ENCODE results near the gene BCAN. TPM values are rescaled to one million over a fixed set of nuclear protein-coding genes. Genes with fewer than 3 reads are reported as not detected.

The BCAN gene
- total RNA-seq, 5 donors from 2014 or later (not counting 1 experiment from before 2014, with no cell fraction given): not detected

GRCh38 chr1:156648496-156648895 is 6.6 kb downstream of the BCAN start:
- DNase-seq (no peak), ATAC-seq (replicated peaks in 1 of 4) (no peak)
- Histone ChIP-seq H3K27me3 (replicated peaks in 1 of 2; ENCODE audit: control insufficient read depth in 2 of 2, extremely low read depth in 1 of 2, insufficient read depth in 2 of 2, low read length in 1 of 2) (peaks cover 11 to 94% of the 10 kb centered on the region in 2 experiments), H3K9me3 (no peaks in the 10 kb centered on the region), H3K4me3 (ENCODE audit: control insufficient read depth in 1 of 2, extremely low read depth in 1 of 2, low read length in 1 of 2) (no peak overlapping the region), H3K36me3 (ENCODE audit: control insufficient read depth in 2 of 2, extremely low read depth in 1 of 2, insufficient read depth in 1 of 2, low read length in 1 of 2) (no peaks in the 10 kb centered on the region), H3K27ac (ENCODE audit: low read length) (no peak overlapping the region), H3K4me1 (ENCODE audit: control insufficient read depth in 1 of 2, extremely low read depth in 1 of 2, insufficient read depth in 2 of 2, low read length in 2 of 2) (peaks cover 0 to 8% of the 10 kb centered on the region in 2 experiments)
- no peaks in the 10 kb centered on the region for H3K36me3 Mint-ChIP-seq
- H3K27me3 Mint-ChIP-seq: peaks cover 71 to 88% of the 10 kb centered on the region in 2 donors
- H3K9me3 Mint-ChIP-seq: no peaks in the 10 kb centered on the region
- H3K4me3 Mint-ChIP-seq: no peak overlapping the region
- ChIA-PET POLR2A (no interaction called here), CTCF (interaction anchor here (0.8 to 1.5 kb wide), 3 partner anchors 9 to 21 kb away, joined by 3 to 5 read pairs (median 3); no protein-coding TSS in a partner anchor)
- H3K27ac Mint-ChIP-seq: no peak overlapping the region
- 83% methylated on average over 7 of the region's 10 CpGs for WGBS (ENCODE audit: insufficient coverage)
- H3K4me1 Mint-ChIP-seq: peaks cover 4 to 12% (median 11%) of the 10 kb centered on the region in 3 donors

GRCh38 chr1:156648951-156649350 is 7.0 kb downstream of the BCAN start:
- Histone ChIP-seq H3K4me1 (ENCODE audit: control insufficient read depth in 1 of 2, extremely low read depth in 1 of 2, insufficient read depth in 2 of 2, low read length in 2 of 2) (peaks cover 0 to 3% of the 10 kb centered on the region in 2 experiments), H3K27me3 (replicated peaks in 1 of 2; ENCODE audit: control insufficient read depth in 2 of 2, extremely low read depth in 1 of 2, insufficient read depth in 2 of 2, low read length in 1 of 2) (peaks cover 11 to 94% of the 10 kb centered on the region in 2 experiments), H3K27ac (ENCODE audit: low read length) (no peak overlapping the region), H3K4me3 (ENCODE audit: control insufficient read depth in 1 of 2, extremely low read depth in 1 of 2, low read length in 1 of 2) (no peak overlapping the region), H3K9me3 (no peaks in the 10 kb centered on the region), H3K36me3 (ENCODE audit: control insufficient read depth in 2 of 2, extremely low read depth in 1 of 2, insufficient read depth in 1 of 2, low read length in 1 of 2) (no peaks in the 10 kb centered on the region)
- 10% methylated on average over 1 of the region's 2 CpGs for WGBS (ENCODE audit: insufficient coverage)
- CTCF ChIA-PET: interaction anchor here (0.6 to 1.5 kb wide), 5 partner anchors 9 to 38 kb away, joined by 3 to 6 read pairs (median 3); no protein-coding TSS in a partner anchor
- peaks cover 72 to 88% of the 10 kb centered on the region in 2 donors for H3K27me3 Mint-ChIP-seq
- H3K4me1 Mint-ChIP-seq: peaks cover 0 to 7% (median 6%) of the 10 kb centered on the region in 3 donors
- no peaks in the 10 kb centered on the region for H3K9me3 Mint-ChIP-seq
- H3K36me3 Mint-ChIP-seq: no peaks in the 10 kb centered on the region
- POLR2A ChIA-PET: no interaction called here
- DNase-seq (no peak), ATAC-seq (replicated peaks in 1 of 4) (no peak)
- no peak overlapping the region for H3K27ac Mint-ChIP-seq
- H3K4me3 Mint-ChIP-seq: no peak overlapping the region

GRCh38 chr1:156652131-156652991 is 10.4 kb downstream of the BCAN start:
- POLR2A ChIA-PET: no interaction called here
- no peak for ATAC-seq (replicated peaks in 1 of 4)
- no peak for DNase-seq

GRCh38 chr1:156652992-156653355 is 11.1 kb downstream of the BCAN start:
- H3K4me1 ChIP-seq (ENCODE audit: control insufficient read depth in 1 of 2, extremely low read depth in 1 of 2, insufficient read depth in 2 of 2, low read length in 2 of 2): peaks cover 7 to 17% of the 10 kb centered on the region in 2 experiments
- DNase-seq (no peak), ATAC-seq (replicated peaks in 1 of 4) (no peak)
- no peaks in the 10 kb centered on the region for H3K9me3 Mint-ChIP-seq
- H3K4me3 Mint-ChIP-seq: no peak overlapping the region
- ChIA-PET CTCF (interaction anchor here in 1 of 2 donors (0.6 kb wide), 1 partner anchor 267 kb away, joined by 9 read pairs; no protein-coding TSS in a partner anchor), POLR2A (no interaction called here)
- H3K4me1 Mint-ChIP-seq: peaks cover 15 to 18% (median 16%) of the 10 kb centered on the region in 3 donors
- no peak overlapping the region for H3K4me3 ChIP-seq (ENCODE audit: control insufficient read depth in 1 of 2, extremely low read depth in 1 of 2, low read length in 1 of 2)
- H3K27me3 Mint-ChIP-seq: peaks cover 78 to 87% of the 10 kb centered on the region in 2 donors
- H3K27ac Mint-ChIP-seq: peak overlapping the region in 1 of 2 donors; percentile 41
- WGBS (ENCODE audit: insufficient coverage): 70% methylated on average over 7 of the region's 9 CpGs
- peaks cover 8 to 95% of the 10 kb centered on the region in 2 experiments for H3K27me3 ChIP-seq (replicated peaks in 1 of 2; ENCODE audit: control insufficient read depth in 2 of 2, extremely low read depth in 1 of 2, insufficient read depth in 2 of 2, low read length in 1 of 2)
- no peak overlapping the region for H3K27ac ChIP-seq (ENCODE audit: low read length)
- H3K36me3 ChIP-seq (ENCODE audit: control insufficient read depth in 2 of 2, extremely low read depth in 1 of 2, insufficient read depth in 1 of 2, low read length in 1 of 2): no peaks in the 10 kb centered on the region
- H3K36me3 Mint-ChIP-seq: no peaks in the 10 kb centered on the region
- no peaks in the 10 kb centered on the region for H3K9me3 ChIP-seq

More at GRCh38 chr1:156652131-156652991, 10.4 kb downstream of the BCAN start:
- H3K4me1 ChIP-seq (ENCODE audit: control insufficient read depth in 1 of 2, extremely low read depth in 1 of 2, insufficient read depth in 2 of 2, low read length in 2 of 2): peaks cover 7 to 11% of the 10 kb centered on the region in 2 experiments
- H3K36me3 ChIP-seq (ENCODE audit: control insufficient read depth in 2 of 2, extremely low read depth in 1 of 2, insufficient read depth in 1 of 2, low read length in 1 of 2): no peaks in the 10 kb centered on the region
- Mint-ChIP-seq H3K27ac (peak overlapping the region in 1 of 2 donors; percentile 41), H3K4me3 (no peak overlapping the region), H3K27me3 (peaks cover 82 to 91% of the 10 kb centered on the region in 2 donors), H3K36me3 (no peaks in the 10 kb centered on the region), H3K9me3 (no peaks in the 10 kb centered on the region), H3K4me1 (peaks cover 9 to 12% (median 10%) of the 10 kb centered on the region in 3 donors)
- 53% methylated on average over 13 of the region's 16 CpGs for WGBS (ENCODE audit: insufficient coverage)
- H3K9me3 ChIP-seq: no peaks in the 10 kb centered on the region
- peaks cover 8 to 95% of the 10 kb centered on the region in 2 experiments for H3K27me3 ChIP-seq (replicated peaks in 1 of 2; ENCODE audit: control insufficient read depth in 2 of 2, extremely low read depth in 1 of 2, insufficient read depth in 2 of 2, low read length in 1 of 2)
- H3K27ac ChIP-seq (ENCODE audit: low read length): no peak overlapping the region
- H3K4me3 ChIP-seq (ENCODE audit: control insufficient read depth in 1 of 2, extremely low read depth in 1 of 2, low read length in 1 of 2): no peak overlapping the region
- CTCF ChIA-PET: interaction anchor here in 1 of 2 donors (0.6 kb wide), 1 partner anchor 267 kb away, joined by 9 read pairs; no protein-coding TSS in a partner anchor

- H3K36me3 ChIP-seq (ENCODE audit: control insufficient read depth in 2 of 2, extremely low read depth in 1 of 2, insufficient read depth in 1 of 2, low read length in 1 of 2): no peaks in the 10 kb centered on the region
- ChIA-PET POLR2A (no interaction called here), CTCF (no interaction called here)
- DNase-seq (no peak), ATAC-seq (replicated peaks in 1 of 4) (no peak)
- no peaks in the 10 kb centered on the region for H3K9me3 ChIP-seq
- peaks cover 9 to 33% of the 10 kb centered on the region in 2 experiments for H3K4me1 ChIP-seq (ENCODE audit: control insufficient read depth in 1 of 2, extremely low read depth in 1 of 2, insufficient read depth in 2 of 2, low read length in 2 of 2)
- Mint-ChIP-seq H3K36me3 (no peaks in the 10 kb centered on the region), H3K4me3 (no peak overlapping the region), H3K4me1 (peaks cover 22 to 33% (median 25%) of the 10 kb centered on the region in 3 donors), H3K27me3 (peaks cover 64 to 74% of the 10 kb centered on the region in 2 donors), H3K27ac (peak overlapping the region in 1 of 2 donors; percentile 60), H3K9me3 (no peaks in the 10 kb centered on the region)
- no peak overlapping the region for H3K4me3 ChIP-seq (ENCODE audit: control insufficient read depth in 1 of 2, extremely low read depth in 1 of 2, low read length in 1 of 2)
- no peak overlapping the region for H3K27ac ChIP-seq (ENCODE audit: low read length)
- WGBS (ENCODE audit: insufficient coverage): no CpG with 5 or more reads among the region's 1 CpG
- peaks cover 6 to 92% of the 10 kb centered on the region in 2 experiments for H3K27me3 ChIP-seq (replicated peaks in 1 of 2; ENCODE audit: control insufficient read depth in 2 of 2, extremely low read depth in 1 of 2, insufficient read depth in 2 of 2, low read length in 1 of 2)
These were observed 12.8 kb downstream of the BCAN start for GRCh38 chr1:156654700-156655099.

GRCh38 chr1:156655151-156655903 is 13.4 kb downstream of the BCAN start:
- H3K36me3 ChIP-seq (ENCODE audit: control insufficient read depth in 2 of 2, extremely low read depth in 1 of 2, insufficient read depth in 1 of 2, low read length in 1 of 2): no peaks in the 10 kb centered on the region
- Mint-ChIP-seq H3K4me1 (peaks cover 28 to 40% (median 31%) of the 10 kb centered on the region in 3 donors), H3K27me3 (peaks cover 62 to 69% of the 10 kb centered on the region in 2 donors), H3K9me3 (no peaks in the 10 kb centered on the region), H3K27ac (peak overlapping the region in 1 of 2 donors; percentile 41), H3K36me3 (no peaks in the 10 kb centered on the region), H3K4me3 (peak overlapping the region in 2 of 3 donors; percentile 17 to 85)
- ChIA-PET CTCF (interaction anchor here in 1 of 2 donors (0.5 to 1.8 kb wide), 3 partner anchors 29 to 48 kb away, joined by 3 to 4 read pairs (median 3); no protein-coding TSS in a partner anchor), POLR2A (no interaction called here)
- H3K27me3 ChIP-seq (replicated peaks in 1 of 2; ENCODE audit: control insufficient read depth in 2 of 2, extremely low read depth in 1 of 2, insufficient read depth in 2 of 2, low read length in 1 of 2): peaks cover 4 to 87% of the 10 kb centered on the region in 2 experiments
- no peak overlapping the region for H3K4me3 ChIP-seq (ENCODE audit: control insufficient read depth in 1 of 2, extremely low read depth in 1 of 2, low read length in 1 of 2)
- 50% methylated on average over 2 of the region's 2 CpGs for WGBS (ENCODE audit: insufficient coverage)
- H3K9me3 ChIP-seq: no peaks in the 10 kb centered on the region
- H3K4me1 ChIP-seq (ENCODE audit: control insufficient read depth in 1 of 2, extremely low read depth in 1 of 2, insufficient read depth in 2 of 2, low read length in 2 of 2): peaks cover 11 to 39% of the 10 kb centered on the region in 2 experiments
- DNase-seq (no peak), ATAC-seq (replicated peaks in 1 of 4) (no peak)
- no peak overlapping the region for H3K27ac ChIP-seq (ENCODE audit: low read length)

Data from T-cell (primary cell).